Activated T-cell treated with anti-CD3 and anti-CD28 coated beads, Interleukin-2, amount 50 U/mL, for 4 hours (primary cell): ENCODE results near the gene MUC4. TPM values are rescaled to one million over a fixed set of nuclear protein-coding genes. Genes with fewer than 3 reads are reported as not detected.

Source experiments
- ATAC-seq, 2 donors: fragments of 200-7000 bp; cut with Tn5 transposase; one replicate each; pipeline ENCODE4 v1.10.0; 2021
- DNase-seq: peaks from one replicate; pipeline ENCODE4 v3.0.0-alpha.2; 2020
- H3K27me3 Mint-ChIP-seq: one replicate; pipeline ENCODE4 v1.8.0; 2021; ENCODE audit warnings: low read depth, mixed read lengths
- H3K36me3 Mint-ChIP-seq: one replicate; pipeline ENCODE4 v1.8.0; 2022; ENCODE audit warnings: mixed read lengths; ENCODE audit not compliant: insufficient read depth
- H3K4me1 Mint-ChIP-seq: one replicate; pipeline ENCODE4 v1.8.0; 2021; ENCODE audit warnings: low read depth, mixed read lengths
- H3K4me3 Mint-ChIP-seq: one replicate; pipeline ENCODE4 v1.8.0; 2021; ENCODE audit warnings: mild to moderate bottlenecking, moderate library complexity, mixed read lengths
- H3K9me3 Mint-ChIP-seq: one replicate; pipeline ENCODE4 v1.8.0; 2021; ENCODE audit warnings: mixed read lengths
- total RNA-seq, 3 donors: library from RNA; stranded (reverse); gene quantifications; one replicate each; pipeline ENCODE4 v1.2.1, GENCODE V29; 2021

Gene MUC4
- total RNA-seq, 3 donors from 2014 or later, result 0.08 to 0.24 (median 0.13) TPM

DNA sequence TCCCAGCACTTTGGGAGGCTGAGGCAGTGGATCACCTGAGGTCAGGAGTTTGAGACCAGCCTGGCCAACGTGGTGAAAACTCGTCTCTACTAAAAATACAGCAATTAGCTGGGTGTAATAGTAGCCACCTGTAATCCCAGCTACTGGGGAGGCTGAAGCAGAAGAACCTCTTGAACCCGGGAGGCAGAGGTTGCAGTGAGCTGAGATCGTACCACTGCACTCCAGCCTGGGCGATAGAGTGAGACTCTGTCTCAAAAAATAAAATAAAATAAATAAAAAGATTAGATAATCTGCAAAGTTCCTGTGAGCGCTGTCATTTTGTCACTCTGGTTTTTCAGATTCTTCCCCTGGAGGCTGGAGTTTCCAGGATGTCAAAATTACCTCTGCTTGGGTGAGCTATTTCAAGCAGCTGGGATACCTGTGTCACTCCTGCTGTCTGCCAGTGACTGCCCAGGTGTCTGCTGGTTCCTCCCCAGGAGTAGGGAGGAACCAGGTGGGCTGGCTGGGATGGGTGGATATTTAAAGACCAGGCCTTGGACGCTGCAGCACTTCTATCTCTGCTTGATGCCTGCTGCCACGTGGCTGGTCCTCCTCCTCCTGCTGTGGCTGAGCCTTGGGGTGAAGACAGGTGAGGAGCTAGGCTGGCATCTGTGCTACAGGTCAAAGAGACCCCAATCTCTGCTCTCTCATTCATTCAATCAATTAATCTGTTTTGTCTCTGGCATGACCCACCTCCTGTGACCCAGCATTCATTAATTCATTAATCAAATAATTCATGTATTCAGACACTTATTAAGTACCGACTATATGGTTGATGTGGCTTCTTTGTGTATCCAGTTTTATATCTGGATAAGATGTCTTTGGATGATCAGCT lies 110.5 kb downstream of the MUC4 start:
- Mint-ChIP-seq H3K9me3 (no peaks in the 10 kb centered on the region), H3K4me1 (no peaks in the 10 kb centered on the region), H3K4me3 (no peak overlapping the region), H3K27me3 (no peaks in the 10 kb centered on the region), H3K36me3 (peaks cover 18% of the 10 kb centered on the region)
- DNase-seq (no peak), ATAC-seq (no peak)

DNA sequence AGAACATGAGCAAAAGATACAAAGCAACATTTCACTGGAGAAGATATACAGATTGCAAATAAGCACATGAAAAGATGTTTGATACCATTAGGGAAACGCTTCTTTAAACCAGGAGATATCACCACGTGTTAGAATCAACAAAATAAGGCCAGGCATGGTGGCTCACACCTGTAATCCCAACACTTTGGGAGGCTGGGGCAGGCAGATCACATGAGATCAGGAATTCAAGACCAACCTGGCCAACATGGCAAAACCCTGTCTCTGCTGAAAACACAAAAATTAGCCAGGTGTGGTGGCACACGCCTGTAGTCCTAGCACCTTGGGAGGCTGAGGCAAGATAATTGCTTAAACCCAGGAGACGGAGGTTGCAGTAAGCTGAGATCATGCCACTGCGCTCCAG lies 111.4 kb downstream of the MUC4 start:
- no peaks in the 10 kb centered on the region for H3K4me1 Mint-ChIP-seq
- DNase-seq (no peak), ATAC-seq (no peak)
- H3K27me3 Mint-ChIP-seq, result no peaks in the 10 kb centered on the region
- no peaks in the 10 kb centered on the region for H3K9me3 Mint-ChIP-seq
- no peak overlapping the region for H3K4me3 Mint-ChIP-seq
- H3K36me3 Mint-ChIP-seq, result peaks cover 22% of the 10 kb centered on the region

DNA sequence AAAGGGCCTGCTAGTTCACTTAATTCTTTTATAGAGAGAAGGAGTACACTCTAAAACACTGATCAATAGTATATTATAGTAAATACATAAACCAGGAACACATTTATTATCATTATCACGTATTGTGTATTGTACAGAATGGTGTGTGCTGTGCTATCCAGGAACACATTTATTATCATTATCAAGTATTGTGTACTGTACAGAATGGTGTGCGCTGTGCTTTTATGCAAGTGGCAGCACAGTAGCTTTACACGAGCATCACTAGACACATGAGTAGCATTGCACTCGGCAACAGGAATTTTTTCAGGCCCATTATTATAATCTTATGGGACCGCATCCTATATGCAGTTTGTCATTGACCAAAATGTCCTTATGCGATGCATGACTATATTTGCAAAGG lies 111.9 kb downstream of the MUC4 start:
- Mint-ChIP-seq H3K27me3 (no peaks in the 10 kb centered on the region), H3K9me3 (no peaks in the 10 kb centered on the region), H3K36me3 (peaks cover 24% of the 10 kb centered on the region), H3K4me3 (no peak overlapping the region), H3K4me1 (no peaks in the 10 kb centered on the region)
- DNase-seq (no peak), ATAC-seq (no peak)

DNA sequence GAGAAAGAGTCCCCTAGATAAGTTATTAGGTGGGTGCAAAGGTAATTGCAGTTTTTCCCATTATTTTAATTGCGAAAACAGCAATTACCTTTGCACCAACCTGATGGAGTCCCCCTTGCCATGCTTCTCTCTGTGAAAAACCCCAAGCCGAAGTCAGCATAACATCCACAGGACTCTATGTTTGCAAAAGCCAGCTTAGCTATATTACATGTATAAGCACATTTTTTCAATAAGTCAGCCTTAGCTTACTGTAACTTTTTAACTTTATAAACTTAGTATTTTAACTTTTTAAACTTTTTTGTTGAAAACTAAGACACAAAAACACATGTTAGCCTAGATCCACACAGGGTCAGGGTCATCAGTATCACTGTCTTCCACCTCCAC lies 112.3 kb downstream of the MUC4 start:
- Mint-ChIP-seq H3K4me3 (no peak overlapping the region), H3K36me3 (peaks cover 24% of the 10 kb centered on the region), H3K9me3 (no peaks in the 10 kb centered on the region), H3K4me1 (no peaks in the 10 kb centered on the region), H3K27me3 (no peaks in the 10 kb centered on the region)
- DNase-seq (no peak), ATAC-seq (no peak)

DNA sequence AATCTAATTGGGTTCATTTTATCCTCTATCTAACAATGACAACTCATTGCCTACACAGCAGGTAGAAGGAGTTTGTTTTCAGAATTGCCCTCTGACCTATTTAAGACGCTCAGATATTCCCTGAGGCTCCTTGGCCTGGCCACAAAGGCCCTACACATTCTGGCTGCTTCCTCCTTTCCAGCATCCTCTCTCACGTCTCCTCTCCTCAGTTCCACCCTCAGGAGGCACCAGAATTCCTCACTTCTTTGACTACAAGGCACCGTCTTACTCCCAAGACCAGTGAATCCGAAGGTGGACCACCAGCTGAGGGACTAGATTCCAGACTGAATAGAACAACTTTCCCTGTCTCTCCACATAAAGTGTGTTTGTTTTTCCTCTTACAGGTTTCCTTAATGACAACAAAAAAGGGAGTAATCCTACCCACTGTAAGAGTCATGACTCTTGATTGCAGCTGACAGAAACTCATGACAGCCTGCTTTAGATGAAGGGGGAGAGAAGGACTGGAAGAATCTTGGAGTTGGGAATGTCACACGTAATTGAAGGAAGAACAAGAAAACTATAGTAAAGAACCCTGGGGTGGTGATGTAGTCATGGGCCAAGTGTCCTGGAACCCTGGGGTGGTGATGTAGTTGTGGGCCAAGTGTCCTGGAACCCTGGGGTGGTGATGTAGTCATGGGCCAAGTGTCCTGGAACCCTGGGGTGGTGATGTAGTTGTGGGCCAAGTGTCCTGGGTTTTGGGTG lies 112.9 kb downstream of the MUC4 start:
- Mint-ChIP-seq H3K4me1 (no peaks in the 10 kb centered on the region), H3K36me3 (peaks cover 27% of the 10 kb centered on the region), H3K27me3 (no peaks in the 10 kb centered on the region), H3K9me3 (no peaks in the 10 kb centered on the region), H3K4me3 (no peak overlapping the region)
- no peak for ATAC-seq
- no peak for DNase-seq

DNA sequence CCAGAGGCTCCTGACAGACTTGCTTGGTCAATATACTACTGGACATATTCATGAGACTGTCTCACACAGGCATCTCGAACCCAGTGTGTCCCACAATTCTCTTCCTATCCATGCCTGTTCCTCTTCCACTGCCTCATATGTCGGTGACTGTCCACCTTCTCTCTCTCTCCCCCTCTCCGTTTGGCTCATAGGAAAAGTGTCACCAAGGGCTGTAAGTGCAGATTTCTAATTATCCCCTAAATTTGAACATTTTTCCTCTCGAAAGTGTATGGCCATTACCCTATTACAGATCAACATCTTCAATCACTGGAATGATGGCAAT lies 113.4 kb downstream of the MUC4 start:
- H3K27me3 Mint-ChIP-seq, result no peaks in the 10 kb centered on the region
- no peaks in the 10 kb centered on the region for H3K4me1 Mint-ChIP-seq
- no peaks in the 10 kb centered on the region for H3K9me3 Mint-ChIP-seq
- DNase-seq (no peak), ATAC-seq (no peak)
- H3K36me3 Mint-ChIP-seq, result peaks cover 31% of the 10 kb centered on the region
- H3K4me3 Mint-ChIP-seq, result no peak overlapping the region

DNA sequence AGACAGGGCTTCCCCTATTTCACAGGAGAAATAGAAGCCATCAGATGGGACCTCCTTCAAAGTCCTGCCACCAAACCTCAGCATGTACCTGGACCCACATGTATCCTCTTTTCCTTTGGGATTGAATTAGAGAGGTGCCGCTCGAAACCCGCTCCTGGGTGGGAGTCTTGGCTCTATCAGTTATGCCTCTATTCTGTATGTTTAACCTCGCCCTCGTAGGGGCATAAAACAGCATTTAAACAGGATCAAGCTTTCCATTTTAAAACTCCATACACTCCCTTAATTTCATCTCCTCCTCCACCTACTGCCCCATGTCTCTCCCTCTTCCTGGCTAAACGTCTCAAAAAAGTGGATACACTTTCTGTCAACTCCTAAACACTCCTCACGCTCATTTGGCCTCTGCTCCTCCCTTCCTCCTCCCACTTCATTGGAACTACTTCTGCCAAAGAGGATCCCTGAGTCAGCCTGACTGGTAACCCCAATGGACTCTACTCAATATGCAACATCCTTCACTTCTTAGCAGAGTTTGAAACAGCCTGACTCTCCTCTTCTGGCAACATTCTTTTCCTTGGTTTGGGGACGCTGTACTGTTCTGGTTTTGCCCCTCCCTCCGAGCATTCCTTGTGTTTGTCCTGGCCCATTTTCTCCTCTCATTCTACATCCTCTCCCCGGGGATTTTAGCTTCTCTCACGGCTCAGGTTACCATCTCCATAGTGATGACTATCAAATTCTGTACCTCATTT lies 114.0 kb downstream of the MUC4 start:
- Mint-ChIP-seq H3K9me3 (no peaks in the 10 kb centered on the region), H3K36me3 (peaks cover 34% of the 10 kb centered on the region)

More for the DNA sequence above, 114.0 kb downstream of the MUC4 start:
- Mint-ChIP-seq H3K27me3 (no peaks in the 10 kb centered on the region), H3K4me3 (no peak overlapping the region), H3K4me1 (no peaks in the 10 kb centered on the region)
- DNase-seq, result no peak
- ATAC-seq, result no peak

Other genes starting within 250 kb of the MUC4 start
- gene APOD, start 228.0 kb downstream of the MUC4 start, total RNA-seq, result not detected
- under 1 TPM; 0.63 to 0.95 (median 0.63) TPM for gene MUC20, start 91.0 kb downstream of the MUC4 start, total RNA-seq
- 10 to 100 TPM; 33.3 to 41.2 (median 40.7) TPM for gene TNK2, start 96.6 kb upstream of the MUC4 start, total RNA-seq